ENCODE measurements around the gene AMZ2. TPM values are rescaled to one million over a fixed set of nuclear protein-coding genes. Genes with fewer than 3 reads are reported as not detected.
"Not testable (repeated sequence)": the region's sequence is repeated elsewhere in the genome, so short reads cannot be mapped to it uniquely, and the experiment has no call there.

The AMZ2 gene
- total and polyA plus RNA-seq, 4 donors = 11.6 to 19.6 (median 17.3) TPM

DNA sequence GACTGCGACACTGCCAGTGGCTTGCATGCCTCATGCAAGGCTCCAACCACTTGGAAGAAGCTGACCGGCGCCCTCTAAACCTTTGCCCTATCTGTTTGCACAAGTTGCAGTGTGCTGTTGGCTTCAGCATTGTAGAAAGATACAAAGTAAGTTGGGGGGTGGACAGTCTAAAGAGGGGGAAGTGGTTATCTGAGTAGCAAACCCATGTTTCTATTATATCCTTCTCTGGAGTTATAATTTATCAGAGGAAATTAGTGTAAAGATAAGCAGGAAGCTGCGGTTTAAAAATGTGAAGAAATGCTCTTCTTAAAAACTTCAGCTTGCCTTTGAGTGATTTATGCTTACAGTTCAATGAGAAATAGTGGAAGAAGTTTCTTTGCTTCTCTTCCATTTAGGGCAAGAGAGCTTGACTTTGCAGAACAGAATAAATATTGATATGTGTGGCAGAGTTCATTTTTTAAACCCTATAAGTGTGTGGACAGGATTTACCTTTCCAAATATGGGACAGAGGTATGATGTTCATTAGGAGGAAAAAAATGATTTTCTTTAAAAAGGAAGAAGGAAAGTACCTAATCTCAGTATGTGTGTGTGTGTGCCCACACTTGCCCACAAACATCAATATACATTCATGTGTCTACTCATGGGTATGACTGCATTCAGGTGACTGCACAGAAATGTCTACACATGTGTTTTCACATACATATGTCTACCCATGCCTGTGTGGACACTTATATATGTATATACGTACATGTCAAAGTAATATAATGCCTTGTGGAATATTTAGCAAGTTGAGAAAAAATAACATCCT is 8.1 kb downstream of the AMZ2 start:
- 30% methylated on average over 5 of the region's 5 CpGs for WGBS
- Histone ChIP-seq H3K9ac (ENCODE audit: low read depth in 1 of 2, low read length in 2 of 2) (no peak overlapping the region), H3K36me3 (ENCODE audit: control insufficient read depth in 4 of 4, insufficient read depth in 3 of 4, low read depth in 1 of 4, low read length in 3 of 4) (peaks cover 0 to 7% (median 1%) of the 10 kb centered on the region in 4 donors), H3K27ac (ENCODE audit: low read depth in 1 of 2, low read length in 2 of 2) (peak overlapping the region; percentile 38 to 54), H3K4me3 (ENCODE audit: low read depth in 1 of 3, low read length in 3 of 3) (no peak overlapping the region), H3K27me3 (ENCODE audit: control insufficient read depth in 4 of 4, insufficient read depth in 4 of 4, low read length in 3 of 4) (no peaks in the 10 kb centered on the region), H3K9me3 (ENCODE audit: control insufficient read depth in 4 of 4, low read length in 3 of 4) (no peaks in the 10 kb centered on the region), H3K4me1 (ENCODE audit: control insufficient read depth in 4 of 4, insufficient read depth in 4 of 4, low read length in 3 of 4) (peaks cover 1 to 23% (median 17%) of the 10 kb centered on the region in 4 donors)
- TF ChIP-seq ZBTB33 (IDR thresholded peaks at IDR 0.05) (no peak), SP1 (IDR thresholded peaks at IDR 0.05) (peak; percentile 65), GABPA (IDR thresholded peaks at IDR 0.05 in 1 of 2, conservative IDR thresholded peaks at IDR 0.05 in 1 of 2) (no peak), HNF4A (conservative IDR thresholded peaks at IDR 0.05) (peak; percentile 81 to 87), RXRA (IDR thresholded peaks at IDR 0.05) (peak; percentile 52 to 71), EGR1 (IDR thresholded peaks at IDR 0.05; ENCODE audit: low read depth in 2 of 2) (no peak), NR2F2 (IDR thresholded peaks at IDR 0.05) (no peak), ATF3 (IDR thresholded peaks at IDR 0.05) (no peak), YY1 (IDR thresholded peaks at IDR 0.05) (no peak), FOXA2 (IDR thresholded peaks at IDR 0.05) (no peak), TAF1 (conservative IDR thresholded peaks at IDR 0.05) (no peak), JUND (IDR thresholded peaks at IDR 0.05) (peak; percentile 39 to 46), FOXA1 (IDR thresholded peaks at IDR 0.05) (no peak), RAD21 (IDR thresholded peaks at IDR 0.05) (no peak), HNF4G (IDR thresholded peaks at IDR 0.05) (peak; percentile 50)
- TF ChIP-seq, protein P1, sequence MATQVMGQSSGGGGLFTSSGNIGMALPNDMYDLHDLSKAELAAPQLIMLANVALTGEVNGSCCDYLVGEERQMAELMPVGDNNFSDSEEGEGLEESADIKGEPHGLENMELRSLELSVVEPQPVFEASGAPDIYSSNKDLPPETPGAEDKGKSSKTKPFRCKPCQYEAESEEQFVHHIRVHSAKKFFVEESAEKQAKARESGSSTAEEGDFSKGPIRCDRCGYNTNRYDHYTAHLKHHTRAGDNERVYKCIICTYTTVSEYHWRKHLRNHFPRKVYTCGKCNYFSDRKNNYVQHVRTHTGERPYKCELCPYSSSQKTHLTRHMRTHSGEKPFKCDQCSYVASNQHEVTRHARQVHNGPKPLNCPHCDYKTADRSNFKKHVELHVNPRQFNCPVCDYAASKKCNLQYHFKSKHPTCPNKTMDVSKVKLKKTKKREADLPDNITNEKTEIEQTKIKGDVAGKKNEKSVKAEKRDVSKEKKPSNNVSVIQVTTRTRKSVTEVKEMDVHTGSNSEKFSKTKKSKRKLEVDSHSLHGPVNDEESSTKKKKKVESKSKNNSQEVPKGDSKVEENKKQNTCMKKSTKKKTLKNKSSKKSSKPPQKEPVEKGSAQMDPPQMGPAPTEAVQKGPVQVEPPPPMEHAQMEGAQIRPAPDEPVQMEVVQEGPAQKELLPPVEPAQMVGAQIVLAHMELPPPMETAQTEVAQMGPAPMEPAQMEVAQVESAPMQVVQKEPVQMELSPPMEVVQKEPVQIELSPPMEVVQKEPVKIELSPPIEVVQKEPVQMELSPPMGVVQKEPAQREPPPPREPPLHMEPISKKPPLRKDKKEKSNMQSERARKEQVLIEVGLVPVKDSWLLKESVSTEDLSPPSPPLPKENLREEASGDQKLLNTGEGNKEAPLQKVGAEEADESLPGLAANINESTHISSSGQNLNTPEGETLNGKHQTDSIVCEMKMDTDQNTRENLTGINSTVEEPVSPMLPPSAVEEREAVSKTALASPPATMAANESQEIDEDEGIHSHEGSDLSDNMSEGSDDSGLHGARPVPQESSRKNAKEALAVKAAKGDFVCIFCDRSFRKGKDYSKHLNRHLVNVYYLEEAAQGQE (IDR thresholded peaks at IDR 0.05) = no peak
- TF ChIP-seq, protein P2, sequence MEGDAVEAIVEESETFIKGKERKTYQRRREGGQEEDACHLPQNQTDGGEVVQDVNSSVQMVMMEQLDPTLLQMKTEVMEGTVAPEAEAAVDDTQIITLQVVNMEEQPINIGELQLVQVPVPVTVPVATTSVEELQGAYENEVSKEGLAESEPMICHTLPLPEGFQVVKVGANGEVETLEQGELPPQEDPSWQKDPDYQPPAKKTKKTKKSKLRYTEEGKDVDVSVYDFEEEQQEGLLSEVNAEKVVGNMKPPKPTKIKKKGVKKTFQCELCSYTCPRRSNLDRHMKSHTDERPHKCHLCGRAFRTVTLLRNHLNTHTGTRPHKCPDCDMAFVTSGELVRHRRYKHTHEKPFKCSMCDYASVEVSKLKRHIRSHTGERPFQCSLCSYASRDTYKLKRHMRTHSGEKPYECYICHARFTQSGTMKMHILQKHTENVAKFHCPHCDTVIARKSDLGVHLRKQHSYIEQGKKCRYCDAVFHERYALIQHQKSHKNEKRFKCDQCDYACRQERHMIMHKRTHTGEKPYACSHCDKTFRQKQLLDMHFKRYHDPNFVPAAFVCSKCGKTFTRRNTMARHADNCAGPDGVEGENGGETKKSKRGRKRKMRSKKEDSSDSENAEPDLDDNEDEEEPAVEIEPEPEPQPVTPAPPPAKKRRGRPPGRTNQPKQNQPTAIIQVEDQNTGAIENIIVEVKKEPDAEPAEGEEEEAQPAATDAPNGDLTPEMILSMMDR (IDR thresholded peaks at IDR 0.05; ENCODE audit: low read depth, low read length, missing input control) = no peak
- TF ChIP-seq, protein P3, sequence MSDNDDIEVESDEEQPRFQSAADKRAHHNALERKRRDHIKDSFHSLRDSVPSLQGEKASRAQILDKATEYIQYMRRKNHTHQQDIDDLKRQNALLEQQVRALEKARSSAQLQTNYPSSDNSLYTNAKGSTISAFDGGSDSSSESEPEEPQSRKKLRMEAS (IDR thresholded peaks at IDR 0.05) = peak; percentile 42
- DNase-seq (ENCODE audit: low spot score) = no peak

DNA sequence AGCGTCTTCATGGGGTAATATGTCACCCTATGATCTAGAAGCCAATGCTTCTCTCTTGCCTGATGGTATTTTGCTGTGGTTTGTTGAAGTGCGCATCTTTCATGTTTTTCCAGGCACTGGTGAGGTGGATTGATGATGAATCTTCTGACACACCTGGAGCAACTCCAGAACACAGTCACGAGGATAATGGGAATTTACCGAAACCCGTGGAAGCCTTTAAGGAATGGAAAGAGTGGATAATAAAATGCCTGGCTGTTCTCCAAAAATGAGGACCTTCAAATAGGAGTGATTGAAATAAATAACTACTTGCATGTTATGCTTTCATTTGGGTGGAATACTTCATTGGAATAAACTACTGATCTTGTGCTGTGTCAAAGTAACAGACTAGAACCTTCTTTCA is 8.9 kb downstream of the AMZ2 start:
- H3K36me3 ChIP-seq (ENCODE audit: control insufficient read depth in 4 of 4, insufficient read depth in 3 of 4, low read depth in 1 of 4, low read length in 3 of 4); H3K9me3 ChIP-seq (ENCODE audit: control insufficient read depth in 4 of 4, low read length in 3 of 4); H3K27me3 ChIP-seq (ENCODE audit: control insufficient read depth in 4 of 4, insufficient read depth in 4 of 4, low read length in 3 of 4); DNase-seq (ENCODE audit: low spot score); H3K9ac ChIP-seq (ENCODE audit: low read depth in 1 of 2, low read length in 2 of 2); H3K4me3 ChIP-seq (ENCODE audit: low read depth in 1 of 3, low read length in 3 of 3); H3K27ac ChIP-seq (ENCODE audit: low read depth in 1 of 2, low read length in 2 of 2): not testable (repeated sequence)
- WGBS = 92% methylated on average over 5 of the region's 5 CpGs
- H3K4me1 ChIP-seq (ENCODE audit: control insufficient read depth in 4 of 4, insufficient read depth in 4 of 4, low read length in 3 of 4) = peaks cover 1 to 23% (median 17%) of the 10 kb centered on the region in 4 donors
